NCI-H2196 (cell line): ENCODE measurements around the gene LCN1.

Experiments
- DNase-seq: peaks from one replicate; lab custom pipeline; 2025; ENCODE audit not compliant: unreplicated experiment; lab: John Stamatoyannopoulos, UW

The LCN1 gene

DNA sequence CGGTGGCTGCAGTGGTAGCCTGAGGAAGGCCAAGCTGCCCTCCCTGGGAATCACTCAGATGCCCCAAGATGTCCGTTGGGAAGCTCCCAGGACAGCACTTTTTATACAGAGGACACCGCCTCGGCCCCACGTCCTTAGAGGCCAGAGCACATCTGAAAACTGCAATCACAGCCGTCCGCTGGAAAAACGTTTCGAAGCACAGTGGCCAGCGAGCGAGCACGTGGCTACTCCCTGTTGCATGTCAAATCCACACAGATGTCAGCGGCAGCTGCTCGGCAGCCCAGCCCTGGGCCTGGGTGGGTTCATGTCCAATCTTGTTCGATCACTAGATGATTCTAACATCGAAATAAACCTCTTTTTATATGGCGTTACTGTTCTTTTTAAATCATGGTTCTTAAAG is 32.7 kb upstream of the LCN1 start:
- no peak for DNase-seq

- DNase-seq, result no peak
Measured at GRCh38 chr9:135489188-135489906, 31.9 kb upstream of the LCN1 start.

DNA sequence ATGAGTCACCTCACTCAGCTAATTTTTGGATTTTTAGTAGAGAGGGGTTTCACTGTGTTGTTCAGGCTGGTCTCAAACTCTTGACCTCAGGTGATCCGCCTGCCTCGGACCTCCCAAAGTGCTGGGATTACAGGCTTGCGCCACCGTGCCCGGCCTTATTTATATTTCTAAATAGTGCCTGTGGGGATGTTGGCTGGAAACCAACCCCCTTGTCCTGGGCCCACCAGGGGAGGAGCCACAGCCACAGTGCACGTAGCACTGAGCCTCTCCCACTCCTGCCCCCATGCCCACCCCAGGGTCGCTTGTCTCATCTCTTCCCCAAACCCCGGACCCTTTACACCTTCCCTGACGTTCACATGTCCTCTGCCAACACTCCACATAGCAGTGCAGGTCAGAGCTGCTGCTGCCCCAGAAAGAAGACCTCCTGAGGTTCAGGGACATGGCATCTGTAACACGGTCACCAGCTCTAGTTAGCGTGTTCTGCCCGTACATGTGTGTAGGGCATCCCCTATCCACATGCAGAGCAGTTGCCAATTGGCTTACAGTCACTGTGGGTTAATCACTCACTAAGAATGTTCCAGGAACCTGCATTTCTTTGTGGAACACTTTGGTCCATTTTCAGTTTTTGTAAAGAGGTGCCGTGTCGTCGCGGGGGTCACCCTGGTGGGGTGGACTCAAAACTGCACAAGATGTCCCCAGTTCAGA is 30.9 kb upstream of the LCN1 start:
- DNase-seq, result no peak

DNA sequence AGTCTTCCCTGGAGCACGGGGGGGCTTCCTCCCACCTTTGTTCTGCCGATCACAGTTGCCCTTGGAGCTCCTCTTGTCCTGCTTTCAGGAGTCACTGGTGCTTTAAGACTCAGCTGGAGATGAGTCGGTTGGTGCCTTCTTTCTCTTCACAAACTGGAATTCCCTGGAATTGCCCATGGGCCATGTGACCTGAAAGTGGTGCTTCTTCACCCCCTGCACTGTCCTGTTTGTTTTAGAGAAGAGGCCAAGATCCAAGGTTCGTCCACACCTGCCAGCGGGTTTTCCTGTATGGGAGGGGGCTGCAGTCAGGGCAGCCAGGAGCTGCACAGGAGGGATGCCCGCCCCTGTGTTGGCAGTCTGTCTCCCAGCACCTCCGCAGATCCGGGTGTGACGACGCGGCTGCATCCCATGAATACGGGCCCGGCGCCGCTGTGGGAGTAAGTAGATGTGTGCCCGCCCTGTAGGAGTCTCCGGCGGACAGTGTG is 30.2 kb upstream of the LCN1 start:
- DNase-seq, result no peak

GRCh38 chr9:135491764-135492163 is 29.5 kb upstream of the LCN1 start:
- no peak for DNase-seq

GRCh38 chr9:135492886-135493669 is 28.2 kb upstream of the LCN1 start:
- no peak for DNase-seq

DNA sequence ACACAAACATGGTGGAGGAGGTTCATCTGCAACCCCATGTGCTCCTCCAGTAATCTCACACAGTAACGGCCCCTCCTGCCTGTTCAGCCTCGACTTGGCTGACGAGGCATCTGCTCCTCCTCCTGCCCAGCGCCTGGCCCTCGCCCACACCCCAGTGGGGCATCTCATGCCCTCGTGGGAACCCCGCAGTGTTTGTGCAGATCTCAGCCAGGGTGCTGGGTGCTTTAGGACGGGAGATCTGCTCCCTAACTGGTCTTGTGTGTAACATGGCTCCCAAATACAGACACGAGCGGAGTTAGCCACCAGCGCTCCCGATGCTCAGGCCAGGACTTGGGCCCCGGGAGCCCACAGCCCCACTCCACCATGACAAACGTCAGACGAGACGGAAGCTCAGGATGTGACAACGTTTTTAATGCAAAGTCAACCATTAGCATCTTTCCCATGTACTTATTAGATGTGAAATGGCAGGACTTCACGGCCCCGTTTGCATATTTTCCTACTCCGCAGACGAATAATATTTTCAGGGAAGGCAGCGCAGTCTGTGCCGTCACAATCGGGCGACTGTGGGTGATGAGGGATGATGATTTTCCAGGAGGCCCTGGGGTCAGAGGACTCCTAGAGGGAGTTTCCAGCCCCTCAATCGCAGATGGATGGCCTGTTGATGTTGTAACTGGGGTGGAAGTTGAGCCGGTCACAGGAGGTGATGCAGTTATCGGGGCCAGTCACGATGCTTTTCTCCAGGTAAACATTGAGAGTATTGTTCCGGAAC is 26.3 kb upstream of the LCN1 start:
- DNase-seq, result no peak

- no peak for DNase-seq
Measured at GRCh38 chr9:135498381-135499126, 22.7 kb upstream of the LCN1 start.

- DNase-seq, result peak; percentile 83
Measured at GRCh38 chr9:135499326-135500070, 21.7 kb upstream of the LCN1 start.

DNA sequence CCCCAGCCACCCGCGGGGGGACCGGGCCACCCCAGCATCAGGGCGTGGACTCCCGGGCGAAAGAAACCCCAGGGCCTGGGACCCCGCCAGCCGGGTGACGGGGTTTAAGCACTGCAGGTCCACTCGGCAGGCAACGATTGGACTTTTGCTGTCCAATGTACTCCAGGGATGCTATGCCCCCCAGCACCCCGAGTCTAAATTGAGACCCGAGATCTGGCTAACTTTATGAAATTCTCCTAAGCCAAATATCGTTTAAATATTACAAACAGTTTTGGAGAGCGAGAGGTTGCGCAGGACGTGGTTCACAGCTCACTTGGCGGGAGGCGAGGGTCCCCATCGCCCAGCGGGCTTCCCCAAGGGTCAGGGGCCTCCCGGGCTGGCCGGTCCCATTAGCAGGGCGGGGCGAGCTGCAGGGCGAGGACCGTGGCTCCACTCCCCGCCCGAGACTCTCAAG is 21.1 kb upstream of the LCN1 start:
- DNase-seq, result no peak

DNA sequence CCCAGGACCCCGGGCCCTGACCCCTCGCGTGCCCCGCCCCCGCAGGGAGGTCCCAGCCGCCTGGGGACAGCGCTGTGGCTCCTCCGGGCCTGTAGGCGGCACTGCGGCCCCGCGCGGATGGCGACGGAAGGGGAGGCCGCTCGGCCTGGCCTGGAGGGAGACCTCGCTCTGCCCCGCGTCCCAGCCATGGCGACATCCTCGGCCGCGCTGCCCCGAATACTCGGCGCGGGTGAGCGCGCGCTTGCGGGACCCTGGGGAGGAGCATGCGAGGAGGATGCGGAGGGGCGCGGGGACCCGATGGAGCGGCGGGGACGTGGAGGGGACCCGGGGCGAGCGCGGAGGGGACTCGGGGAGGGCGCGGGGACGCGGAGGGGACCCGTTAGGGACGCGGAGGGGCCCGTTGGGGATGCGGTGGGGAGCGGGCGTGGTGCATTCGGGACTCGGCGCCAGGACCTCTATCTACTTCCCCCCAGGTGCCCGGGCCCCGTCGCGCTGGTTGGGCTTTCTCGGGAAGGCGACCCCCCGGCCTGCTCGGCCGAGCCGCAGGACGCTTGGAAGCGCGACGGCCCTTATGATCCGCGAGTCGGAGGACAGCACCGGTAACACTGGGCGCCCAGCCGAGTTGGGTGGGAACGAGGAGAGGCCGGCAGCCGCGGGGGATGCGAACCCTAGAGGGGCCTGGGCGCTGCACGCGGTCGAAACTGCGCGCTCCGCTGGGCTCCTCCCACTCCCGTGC is 20.5 kb upstream of the LCN1 start, which contains the start of gene MRPS2:
MRPS2 (plus strand) TSS at position 158 of the 736 bp plus-strand sequence; CDS start at position 187, 29 bp downstream.
- DNase-seq, result peak; percentile 89

DNA sequence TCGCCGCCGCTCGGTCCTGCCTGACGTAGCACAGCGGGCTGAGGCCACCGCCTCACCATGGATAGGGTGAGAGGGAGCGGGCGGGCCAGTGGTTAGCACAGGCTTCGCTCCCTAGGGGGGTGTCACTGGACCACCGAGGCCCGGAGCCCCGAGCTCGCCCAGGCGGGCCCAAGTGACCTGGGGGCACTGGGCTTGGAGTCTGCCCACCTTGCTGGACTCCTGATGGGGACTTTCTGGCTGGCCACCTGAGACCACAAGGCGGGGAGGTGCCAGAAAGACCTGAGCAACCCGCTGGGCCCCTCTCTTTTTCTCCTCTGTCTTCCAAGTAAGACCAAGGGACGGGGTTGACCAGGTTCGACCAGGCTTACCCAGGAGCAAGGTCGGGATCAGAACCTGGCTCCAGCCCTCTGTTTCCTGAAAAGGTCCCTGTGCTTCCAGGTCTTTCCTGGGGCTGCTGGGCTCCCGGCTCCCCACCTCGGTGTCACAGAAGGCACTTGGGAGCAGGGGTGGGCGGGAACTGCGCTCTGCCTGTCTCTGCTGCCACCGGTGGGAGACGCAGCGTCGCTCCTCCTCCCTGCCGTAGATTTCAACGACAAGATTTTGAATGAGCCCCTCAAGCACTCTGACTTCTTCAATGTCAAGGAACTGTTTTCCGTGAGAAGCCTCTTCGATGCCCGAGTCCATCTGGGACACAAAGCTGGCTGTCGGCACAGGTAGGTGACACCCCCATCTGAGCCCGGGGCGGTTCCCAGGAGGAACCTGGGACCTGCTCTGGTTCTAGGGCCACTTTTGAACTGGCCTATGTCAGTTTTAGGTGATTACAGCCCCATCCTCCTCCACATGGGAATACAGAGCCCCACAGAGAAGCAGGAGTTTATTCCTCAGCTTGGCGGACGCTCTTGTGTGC is 19.7 kb upstream of the LCN1 start:
- DNase-seq, result no peak

DNA sequence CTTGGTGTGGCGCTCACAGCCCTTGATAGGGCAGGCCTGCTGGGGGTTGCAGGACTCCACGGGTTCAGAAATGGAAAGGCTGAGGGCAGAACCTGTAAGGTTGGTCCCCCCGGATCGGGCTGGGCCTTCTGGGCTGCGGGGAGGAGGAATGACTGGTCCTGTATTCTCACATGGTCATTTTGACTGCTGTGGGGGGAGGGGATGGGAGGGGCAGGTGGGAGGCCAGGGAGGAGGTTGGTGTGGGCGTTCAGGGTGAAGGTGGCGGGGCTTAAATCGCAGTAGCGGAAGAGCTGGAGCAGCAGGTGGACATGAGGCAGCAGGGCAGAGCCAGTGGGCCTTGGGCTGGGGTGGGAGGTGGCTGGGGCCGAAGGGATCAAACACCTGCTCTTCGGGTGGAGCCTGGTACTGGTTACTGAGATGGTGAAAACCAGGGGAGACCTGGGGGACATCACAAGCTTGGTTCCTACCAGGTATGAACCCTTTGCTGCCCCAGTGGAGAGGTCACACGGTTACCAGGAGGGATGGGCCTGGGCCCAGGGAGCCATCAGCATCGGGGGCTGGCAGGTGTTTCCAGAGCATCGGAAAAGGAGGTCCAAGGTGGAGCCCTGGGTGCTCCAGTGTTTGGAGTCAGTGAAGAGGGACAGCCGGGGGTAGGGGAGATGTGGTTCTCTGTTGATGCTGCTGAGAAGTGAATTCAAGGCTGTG is 18.9 kb upstream of the LCN1 start:
- DNase-seq, result no peak

DNA sequence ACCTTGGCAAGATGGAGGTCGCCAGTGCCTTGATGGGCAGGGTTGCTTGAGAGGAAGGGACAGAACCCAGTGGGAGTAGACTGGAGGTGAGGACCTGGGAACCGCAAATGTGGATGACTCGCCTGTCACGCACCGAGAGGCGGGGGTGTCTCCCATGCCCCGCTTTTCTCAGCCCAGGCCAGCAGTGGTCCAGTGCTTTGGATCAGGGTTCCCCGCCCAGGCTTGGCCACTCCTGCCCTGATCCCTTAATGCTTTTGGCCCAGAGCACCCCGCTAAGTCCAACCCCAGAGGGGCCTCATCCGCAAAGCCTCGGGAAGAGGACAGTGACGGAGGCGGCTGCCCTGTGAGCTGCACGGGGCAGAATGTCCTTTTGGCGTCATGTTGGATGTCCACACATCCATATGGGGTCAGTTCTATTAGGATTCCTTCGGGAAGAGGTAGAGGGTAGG is 18.3 kb upstream of the LCN1 start:
- DNase-seq, result no peak

DNA sequence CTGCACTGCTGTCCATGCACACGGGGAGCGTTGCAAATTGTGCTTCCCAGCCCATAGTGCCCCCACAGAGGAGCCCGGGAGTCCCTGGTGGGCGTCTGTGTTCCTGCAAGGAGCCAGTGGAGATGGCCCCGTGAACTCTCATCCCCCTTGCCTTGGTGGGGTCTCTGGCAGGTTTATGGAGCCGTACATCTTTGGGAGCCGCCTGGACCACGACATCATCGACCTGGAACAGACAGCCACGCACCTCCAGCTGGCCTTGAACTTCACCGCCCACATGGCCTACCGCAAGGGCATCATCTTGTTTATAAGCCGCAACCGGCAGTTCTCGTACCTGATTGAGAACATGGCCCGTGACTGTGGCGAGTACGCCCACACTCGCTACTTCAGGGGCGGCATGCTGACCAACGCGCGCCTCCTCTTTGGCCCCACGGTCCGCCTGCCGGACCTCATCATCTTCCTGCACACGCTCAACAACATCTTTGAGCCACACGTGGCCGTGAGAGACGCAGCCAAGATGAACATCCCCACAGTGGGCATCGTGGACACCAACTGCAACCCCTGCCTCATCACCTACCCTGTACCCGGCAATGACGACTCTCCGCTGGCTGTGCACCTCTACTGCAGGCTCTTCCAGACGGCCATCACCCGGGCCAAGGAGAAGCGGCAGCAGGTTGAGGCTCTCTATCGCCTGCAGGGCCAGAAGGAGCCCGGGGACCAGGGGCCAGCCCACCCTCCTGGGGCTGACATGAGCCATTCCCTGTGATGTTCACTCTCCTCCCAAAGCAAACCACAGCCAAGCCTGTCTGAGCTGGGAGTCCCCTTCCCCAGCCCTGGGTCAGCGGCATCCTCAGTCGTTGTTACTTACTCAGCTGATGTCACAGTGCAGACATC is 17.6 kb upstream of the LCN1 start:
- no peak for DNase-seq
